PC-9 (cell line): ENCODE results near the gene APBA1. TPM values are rescaled to one million over a fixed set of nuclear protein-coding genes. Genes with fewer than 3 reads are reported as not detected.

ENCODE experiments used
- BruUV-seq: library from RNA; stranded (reverse); fragments of 400-500 nt; replicated peaks from 2 replicates; lab custom pipeline; 2021; lab: Mats Ljungman, UMichigan
- CTCF ChIA-PET: fragments of 300-600 bp; sonication (Branson Sonifier 250); formaldehyde crosslinking; loops from one replicate; lab custom pipeline; 2022; ENCODE audit warnings: antibody characterized with exemption; lab: Charles Lee
- POLR2A ChIA-PET: fragments of 300-600 bp; sonication (Branson Sonifier 250); formaldehyde crosslinking; loops from one replicate; lab custom pipeline; 2022; ENCODE audit warnings: antibody characterized with exemption; ENCODE audit not compliant: unreplicated experiment; lab: Charles Lee
- DNase-seq, 2 experiments: peaks; one replicate each; pipeline versions ENCODE4 v3.0.0 to v3.0.0-alpha.2; 2015 to 2022; ENCODE audit warnings: mixed read lengths in 1 of 2
- H2AFZ ChIP-seq: fragments of 200-600 bp; sonication (generic); 2 replicates; pipeline ENCODE4 v1.8.1; 2017; ENCODE audit warnings: antibody characterized with exemption
- H3F3A ChIP-seq: fragments of 200-600 bp; sonication (generic); 2 replicates; pipeline ENCODE4 v1.8.1; 2017; ENCODE audit warnings: antibody characterized with exemption, mild to moderate bottlenecking, low read depth; ENCODE audit not compliant: insufficient read depth
- H3K27ac ChIP-seq: fragments of 200-600 bp; sonication (generic); 2 replicates; pipeline ENCODE4 v1.6.1; 2016; ENCODE audit warnings: mixed run types
- H3K27me3 ChIP-seq: fragments of 200-600 bp; sonication (generic); 2 replicates; pipeline ENCODE4 v1.6.1; 2016; ENCODE audit warnings: low read depth, mixed run types; ENCODE audit not compliant: insufficient read depth
- H3K36me3 ChIP-seq: fragments of 200-600 bp; sonication (generic); 2 replicates; pipeline ENCODE4 v1.6.1; 2016; ENCODE audit warnings: low read depth, mixed run types
- H3K4me1 ChIP-seq: fragments of 200-600 bp; sonication (generic); replicated peaks from 2 replicates; pipeline ENCODE4 v1.6.1; 2016; ENCODE audit warnings: mixed run types; ENCODE audit not compliant: insufficient read depth
- H3K4me2 ChIP-seq: fragments of 200-600 bp; sonication (generic); 2 replicates; pipeline ENCODE4 v1.6.1; 2017; ENCODE audit warnings: mixed run types
- H3K4me3 ChIP-seq: fragments of 200-600 bp; sonication (generic); 2 replicates; pipeline ENCODE4 v1.6.1; 2016; ENCODE audit warnings: mixed run types
- H3K79me2 ChIP-seq: fragments of 200-600 bp; sonication (generic); 2 replicates; pipeline ENCODE4 v1.6.1; 2017; ENCODE audit warnings: low read depth, mixed run types
- H3K9me2 ChIP-seq: fragments of 200-600 bp; sonication (generic); 2 replicates; pipeline ENCODE4 v1.8.1; 2017; ENCODE audit warnings: mild to moderate bottlenecking; ENCODE audit not compliant: insufficient read depth
- H3K9me3 ChIP-seq: fragments of 200-600 bp; sonication (generic); 2 replicates; pipeline ENCODE4 v1.8.1; 2016; ENCODE audit warnings: low read depth; ENCODE audit not compliant: insufficient read depth
- H4K20me1 ChIP-seq: fragments of 200-600 bp; sonication (generic); 2 replicates; pipeline ENCODE4 v1.8.1; 2017; ENCODE audit not compliant: insufficient read depth
- CTCF ChIP-seq: fragments of 200-600 bp; sonication (generic); conservative IDR thresholded peaks from 2 replicates; pipeline ENCODE4 v1.6.1; 2017; ENCODE audit warnings: mixed run types, antibody characterized with exemption, mild to moderate bottlenecking, moderate library complexity
- EZH2 ChIP-seq: fragments of 200-600 bp; sonication (generic); IDR thresholded peaks from 2 replicates; pipeline ENCODE4 v1.8.0; 2017; ENCODE audit warnings: antibody characterized with exemption, low read depth
- intact Hi-C: fragments of 100-400 bp; cut with micrococcal nuclease; formaldehyde crosslinking; loops from one replicate; pipeline ENCODE4 v1.10.0; 2022; ENCODE audit not compliant: unreplicated experiment
- total RNA-seq: library from RNA; stranded (reverse); gene quantifications from 2 replicates; pipeline ENCODE4 v1.2.3, GENCODE V29; 2021

The APBA1 gene
- total RNA-seq, 1 experiment from 2014 or later = 0.44 TPM

- intact Hi-C loops = loop anchor here (10.0 kb wide), 1 partner anchor 57 kb away; no protein-coding TSS in a partner anchor
- H3K4me3 ChIP-seq = no peak overlapping the region
- DNase-seq = no peak
- no peaks in the 10 kb centered on the region for H4K20me1 ChIP-seq
- POLR2A ChIA-PET = no interaction called here
- no peaks in the 10 kb centered on the region for H3K36me3 ChIP-seq
- no peaks in the 10 kb centered on the region; the same call in 1 of the 2 replicates for H3K9me2 ChIP-seq
- H2AFZ ChIP-seq = no peak overlapping the region
- H3K9me3 ChIP-seq = no peaks in the 10 kb centered on the region
- H3F3A ChIP-seq = no peaks in the 10 kb centered on the region
- no peaks in the 10 kb centered on the region for H3K27me3 ChIP-seq
- CTCF ChIA-PET = no interaction called here
- H3K79me2 ChIP-seq = no peaks in the 10 kb centered on the region
- TF ChIP-seq CTCF = no peak
- no peak for TF ChIP-seq EZH2
- no peaks in the 10 kb centered on the region for H3K4me1 ChIP-seq
- no peak overlapping the region for H3K27ac ChIP-seq
- BruUV-seq = no TSS peak
- no peak overlapping the region for H3K4me2 ChIP-seq
These were observed 50.3 kb downstream of the APBA1 start for GRCh38 chr9:69621730-69622460.

- Histone ChIP-seq H3K4me1 (no peaks in the 10 kb centered on the region), H2AFZ (no peak overlapping the region), H3K79me2 (no peaks in the 10 kb centered on the region), H3K27me3 (no peaks in the 10 kb centered on the region), H3F3A (no peaks in the 10 kb centered on the region), H4K20me1 (no peaks in the 10 kb centered on the region), H3K9me2 (no peaks in the 10 kb centered on the region; the same call in 1 of the 2 replicates), H3K4me2 (no peak overlapping the region), H3K4me3 (no peak overlapping the region), H3K36me3 (no peaks in the 10 kb centered on the region), H3K27ac (no peak overlapping the region), H3K9me3 (no peaks in the 10 kb centered on the region)
- CTCF ChIA-PET = no interaction called here
- no peak for TF ChIP-seq EZH2
- TF ChIP-seq CTCF = no peak
- POLR2A ChIA-PET = no interaction called here
- intact Hi-C loops = loop anchor here (10.0 kb wide), 1 partner anchor 56 kb away; no protein-coding TSS in a partner anchor
- DNase-seq = no peak
- BruUV-seq = no TSS peak
These were observed 51.4 kb downstream of the APBA1 start for GRCh38 chr9:69620731-69621130.

- intact Hi-C loops = no loop called here
- POLR2A ChIA-PET = no interaction called here
These were observed 52.9 kb downstream of the APBA1 start for GRCh38 chr9:69619233-69619632.

More at GRCh38 chr9:69619233-69619632, 52.9 kb downstream of the APBA1 start:
- no peaks in the 10 kb centered on the region; the same call in 1 of the 2 replicates for H3K9me2 ChIP-seq
- no peaks in the 10 kb centered on the region for H3K9me3 ChIP-seq
- H4K20me1 ChIP-seq = no peaks in the 10 kb centered on the region
- CTCF ChIA-PET = no interaction called here
- no peak for DNase-seq
- no peak overlapping the region for H3K4me2 ChIP-seq
- H3K36me3 ChIP-seq = no peaks in the 10 kb centered on the region
- TF ChIP-seq EZH2 (no peak), CTCF (no peak)
- H2AFZ ChIP-seq = no peak overlapping the region
- H3K79me2 ChIP-seq = no peaks in the 10 kb centered on the region
- H3F3A ChIP-seq = no peaks in the 10 kb centered on the region
- no TSS peak for BruUV-seq
- H3K27ac ChIP-seq = no peak overlapping the region
- H3K27me3 ChIP-seq = no peaks in the 10 kb centered on the region
- no peaks in the 10 kb centered on the region for H3K4me1 ChIP-seq
- no peak overlapping the region for H3K4me3 ChIP-seq
